MM.1S (cell line): ENCODE measurements around the gene RAB39A.

Experiments
- CTCF ChIP-seq: fragments of 300-600 bp; sonication (generic); IDR thresholded peaks from 2 replicates; pipeline ENCODE4 v1.5.1; 2016; ENCODE audit warnings: antibody characterized with exemption, low read length, mixed read lengths
- EZH2 ChIP-seq: fragments of 300-600 bp; sonication (generic); optimal IDR thresholded peaks from 2 replicates; pipeline ENCODE3; 2017; ENCODE audit warnings: low read depth, mild to moderate bottlenecking, antibody characterized with exemption, low read length, mixed read lengths

GRCh38 chr11:107953446-107953845 lies 25.2 kb downstream of the RAB39A start:
- no peak for TF ChIP-seq CTCF
- TF ChIP-seq EZH2 = no peak
